HG02973 (cell line): Measurements from ENCODE around the gene NBEA.
"Not testable (repeated sequence)": the region's sequence is repeated elsewhere in the genome, so short reads cannot be mapped to it uniquely, and the experiment has no call there.

Experiments used
- ATAC-seq: cut with Tn5 transposase; IDR thresholded peaks from one replicate; pipeline ENCODE4 v1.9.1; 2021; ENCODE audit warnings: moderate library complexity; ENCODE audit not compliant: unreplicated experiment

NBEA gene

DNA sequence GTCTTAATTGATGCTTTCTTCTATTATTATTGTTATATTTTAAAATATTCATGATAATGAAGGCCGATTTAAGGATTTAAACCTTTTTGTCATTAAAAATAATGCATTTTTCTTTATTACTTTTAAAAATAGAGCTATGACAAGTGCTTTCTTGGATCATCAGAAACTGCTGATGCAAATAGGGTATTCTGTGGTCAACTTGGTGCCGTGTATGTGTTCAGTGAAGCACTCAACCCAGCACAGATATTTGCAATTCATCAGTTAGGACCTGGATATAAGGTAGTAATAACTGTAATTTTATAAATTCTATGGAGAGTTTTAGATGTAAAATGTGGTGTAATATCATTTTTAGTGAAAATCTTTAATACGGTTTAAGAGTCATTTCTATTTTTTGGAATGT lies 116.5 kb downstream of the NBEA start:
- ATAC-seq: peak; percentile 95

DNA sequence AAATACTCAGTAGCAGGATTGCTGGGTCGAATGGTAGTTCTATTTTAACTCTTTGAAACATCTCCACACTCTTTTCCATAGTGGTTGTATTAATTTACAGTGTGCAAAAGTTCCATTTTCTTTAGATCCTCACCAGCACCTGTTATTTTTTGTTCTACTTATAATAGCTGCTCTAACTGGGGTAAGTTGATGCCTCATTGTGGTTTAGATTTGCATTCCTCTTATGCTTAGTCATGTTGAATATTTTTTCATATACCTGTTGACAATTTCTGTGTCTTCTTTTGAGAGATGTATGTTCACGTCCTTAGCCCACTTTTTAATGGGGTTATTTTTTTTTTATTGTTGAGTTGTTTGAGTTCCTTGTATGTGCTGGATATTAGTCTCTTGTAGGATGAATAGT lies 144.6 kb downstream of the NBEA start:
- ATAC-seq: no peak

DNA sequence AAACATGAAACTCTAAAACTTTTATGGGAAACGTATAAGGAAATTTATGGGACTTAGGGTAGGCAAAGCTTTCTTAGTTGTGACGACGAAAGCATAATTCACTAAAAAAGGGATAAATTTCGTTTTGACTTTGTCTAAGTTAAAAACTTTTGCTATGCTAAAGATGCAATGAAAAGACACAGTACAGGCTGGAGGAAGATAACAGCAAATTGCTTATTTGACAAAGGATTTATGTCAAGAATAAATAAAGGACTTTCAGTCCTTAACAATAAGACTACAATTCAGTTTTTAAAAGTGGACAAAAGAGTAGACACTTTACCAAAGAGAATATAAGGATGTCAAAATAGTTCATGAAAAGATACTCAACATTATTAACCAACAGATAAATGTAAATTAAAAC lies 150.2 kb downstream of the NBEA start:
- ATAC-seq: no peak

DNA sequence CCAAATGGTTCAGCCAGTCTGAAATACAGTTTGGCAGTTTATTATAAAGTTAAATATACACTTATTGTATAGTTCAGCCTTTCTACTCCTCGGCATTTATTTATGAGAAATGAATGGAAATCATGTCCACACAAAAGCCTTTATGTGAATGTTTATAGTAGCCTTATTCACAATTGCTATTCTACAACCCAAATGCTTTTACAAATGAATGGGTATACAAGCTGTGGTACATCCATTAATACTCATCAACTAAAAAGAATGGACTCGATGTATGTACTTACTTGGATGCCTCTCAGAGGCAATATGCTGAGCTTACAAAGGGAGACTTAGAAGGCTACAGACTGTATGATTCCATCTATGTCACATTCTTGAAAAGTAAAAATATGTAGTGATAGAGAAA lies 150.7 kb downstream of the NBEA start:
- no peak for ATAC-seq

DNA sequence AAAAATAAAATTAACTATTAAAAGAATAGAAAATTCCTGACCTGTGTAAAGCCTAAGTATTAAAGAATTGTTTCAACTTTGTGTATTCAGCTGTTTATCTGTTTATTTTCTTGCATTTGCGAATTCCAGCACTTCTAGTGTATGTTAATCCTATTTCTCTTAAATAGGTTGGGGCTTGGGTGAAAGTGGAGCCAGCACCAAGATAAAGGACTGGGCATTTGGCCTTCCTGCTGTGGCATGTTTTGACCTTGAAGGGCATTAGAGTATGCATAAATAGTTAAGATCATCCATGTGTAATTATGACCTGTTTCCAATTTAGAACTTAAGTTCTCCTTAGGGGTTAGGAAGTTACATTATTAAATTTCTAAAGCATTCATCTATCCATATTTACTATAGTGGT lies 151.3 kb downstream of the NBEA start:
- no peak for ATAC-seq

DNA sequence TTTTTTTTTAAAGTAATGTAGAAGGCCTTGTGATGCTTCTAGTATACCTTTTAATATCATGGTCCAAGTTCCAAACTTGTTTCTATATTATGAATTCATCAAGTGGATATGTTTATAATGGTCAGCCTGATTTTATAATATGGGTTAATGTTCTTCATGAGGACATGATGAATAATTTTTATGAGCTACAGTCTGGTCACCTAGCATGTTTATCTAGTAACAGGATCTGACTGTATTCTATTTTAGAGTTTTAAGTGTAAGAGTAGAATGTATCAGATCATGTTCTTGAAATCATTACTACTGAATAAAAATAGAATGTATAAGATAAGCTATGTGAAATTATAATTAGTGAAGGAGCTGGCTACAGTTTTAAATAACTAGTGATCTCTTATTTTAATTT lies 164.7 kb downstream of the NBEA start:
- not testable (repeated sequence) for ATAC-seq

DNA sequence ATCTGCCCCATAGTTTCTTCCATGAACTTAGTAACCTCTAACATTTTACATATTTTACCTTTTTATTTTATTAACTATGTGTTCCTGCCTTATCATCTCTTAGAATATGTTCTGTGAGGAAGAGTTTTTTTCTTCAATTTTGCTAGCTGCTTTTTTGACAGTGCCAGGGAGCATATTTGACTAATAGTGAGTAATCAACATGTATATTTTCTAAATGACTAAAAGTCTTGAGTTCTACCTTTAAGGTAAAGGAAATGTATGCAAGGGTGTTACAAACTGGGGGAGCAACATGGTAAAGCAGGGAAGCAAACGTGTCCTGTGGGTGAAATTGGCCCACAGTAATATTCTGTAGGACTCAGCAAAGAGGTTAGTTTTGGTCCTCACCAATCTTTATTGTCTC lies 165.5 kb downstream of the NBEA start:
- ATAC-seq: no peak

DNA sequence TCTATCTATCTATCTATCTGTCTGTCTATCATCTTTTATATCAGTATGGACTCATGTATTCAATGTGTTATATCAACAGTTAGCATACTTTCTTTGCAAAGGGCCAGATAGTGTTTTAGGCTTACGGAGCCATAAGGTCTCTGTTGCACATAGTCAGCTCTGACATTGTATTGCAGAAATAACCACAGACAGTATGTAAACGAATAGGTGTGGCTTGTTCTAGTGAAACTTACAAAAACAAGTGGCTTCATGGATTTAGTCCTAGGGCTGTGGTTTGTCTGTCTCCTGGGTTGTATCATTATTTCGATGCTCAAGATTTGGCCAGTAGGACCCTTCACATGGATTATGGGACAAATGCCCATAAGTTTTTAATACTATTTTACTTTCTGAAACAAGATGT lies 171.5 kb downstream of the NBEA start:
- ATAC-seq: not testable (repeated sequence)

DNA sequence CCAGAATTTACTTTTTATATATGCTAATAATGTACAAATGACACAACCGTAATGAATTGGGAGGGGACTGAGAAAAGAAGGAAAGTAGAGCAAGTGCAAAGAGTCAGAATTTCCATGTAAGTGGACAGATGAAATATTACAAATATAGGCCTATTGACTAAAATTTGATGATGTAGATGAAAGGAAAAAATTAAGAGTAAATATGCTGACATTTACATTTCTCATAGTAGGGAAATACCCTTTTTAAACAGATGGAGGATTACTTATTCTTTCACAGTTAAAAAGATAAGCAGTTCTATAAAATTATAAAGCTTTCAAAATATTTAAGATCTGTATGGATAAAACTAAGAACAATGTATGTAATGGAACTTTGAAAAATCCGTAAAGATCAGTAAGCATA lies 185.4 kb downstream of the NBEA start:
- no peak for ATAC-seq

DNA sequence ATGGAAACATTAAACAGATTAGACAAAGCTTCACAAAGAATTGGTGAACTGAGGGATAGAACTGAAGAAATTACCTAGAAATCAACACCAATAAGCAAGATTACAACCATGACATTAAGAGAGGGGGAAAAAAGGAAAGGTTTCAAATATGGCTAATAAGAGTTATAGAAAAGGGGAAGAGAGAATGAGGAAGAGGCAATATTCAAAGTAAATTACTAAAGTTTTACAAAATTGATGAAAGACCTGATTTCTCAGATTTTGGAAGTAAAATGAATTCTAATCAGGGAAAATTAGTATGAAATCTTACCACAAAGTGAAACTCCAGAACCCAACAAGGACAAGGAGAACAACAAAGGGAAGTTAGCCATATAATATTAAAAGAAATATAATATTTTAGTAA lies 187.4 kb downstream of the NBEA start:
- ATAC-seq: no peak

DNA sequence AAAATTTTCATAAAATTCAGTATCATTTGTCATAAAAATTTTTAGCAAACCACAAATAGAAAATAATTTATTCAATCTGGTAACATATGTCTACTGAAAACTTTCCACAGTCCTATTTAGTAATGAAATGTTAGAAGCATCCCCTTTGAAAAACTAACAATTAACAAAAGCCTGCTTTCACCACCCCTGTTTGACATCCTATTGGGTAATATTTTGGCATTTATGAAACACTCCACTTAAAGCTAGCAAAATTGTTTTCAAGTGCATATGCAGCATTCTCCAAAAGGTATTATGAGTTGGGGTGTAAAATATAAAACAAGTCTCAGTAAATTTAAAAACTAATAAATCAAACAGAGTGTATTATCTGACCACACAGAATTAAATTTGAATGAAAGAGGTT lies 189.4 kb downstream of the NBEA start:
- no peak for ATAC-seq

DNA sequence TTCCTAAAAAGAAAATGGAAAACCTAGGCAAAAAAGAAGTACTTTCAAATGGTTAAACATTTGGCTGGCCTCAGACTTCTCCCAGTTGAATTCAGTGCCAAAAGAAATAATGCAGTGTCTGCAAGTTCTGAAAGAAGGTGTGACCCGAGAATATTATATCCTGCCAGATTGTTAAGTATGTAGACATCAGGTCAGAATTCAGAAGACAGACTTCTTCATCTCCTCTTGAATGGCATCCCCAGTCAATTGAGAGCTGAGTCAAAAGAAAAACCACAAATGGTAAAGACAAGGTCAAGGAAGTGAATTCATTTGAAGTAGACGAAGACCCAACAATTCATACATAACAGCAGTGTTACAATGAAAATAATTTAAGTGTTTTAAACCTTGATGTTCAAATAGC lies 194.5 kb downstream of the NBEA start:
- no peak for ATAC-seq

DNA sequence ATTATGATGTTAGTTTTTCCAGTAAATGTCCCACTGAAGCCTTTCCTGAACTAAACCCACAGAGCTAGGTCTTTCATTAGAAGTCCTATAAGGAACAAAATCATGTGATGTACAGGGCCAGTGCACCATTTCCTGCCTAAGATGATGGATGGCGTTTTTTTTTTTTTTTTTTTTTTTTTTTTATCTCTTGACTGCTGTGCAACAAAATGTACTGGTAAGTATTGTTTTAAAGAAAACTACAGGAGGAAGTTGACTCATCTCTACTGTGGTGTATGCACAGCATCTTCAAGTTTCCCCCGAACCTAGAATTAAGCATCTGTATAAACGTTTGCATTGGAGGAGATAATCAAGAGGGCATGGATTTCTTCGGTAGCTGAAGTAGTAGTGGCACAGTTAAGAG lies 197.5 kb downstream of the NBEA start:
- ATAC-seq: no peak

DNA sequence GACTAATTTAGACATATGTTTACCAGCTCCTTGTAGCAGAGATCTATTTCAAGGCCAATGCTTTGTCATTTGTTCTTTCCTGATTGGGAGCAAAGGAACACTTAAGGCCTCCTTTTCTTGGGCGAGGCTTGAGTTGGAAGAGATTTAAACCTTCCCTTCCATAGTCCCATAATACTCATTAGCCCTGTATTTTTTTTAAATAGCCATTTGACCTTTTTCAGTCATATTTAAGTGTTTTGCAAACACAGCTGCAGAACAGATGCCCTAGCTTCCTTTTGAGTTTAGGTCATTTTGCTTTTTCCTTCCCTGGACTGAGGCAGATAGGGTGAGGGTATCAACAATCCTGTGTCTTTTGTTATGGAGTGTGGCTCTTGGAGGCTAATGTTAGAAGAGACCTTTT lies 198.3 kb downstream of the NBEA start:
- no peak for ATAC-seq

DNA sequence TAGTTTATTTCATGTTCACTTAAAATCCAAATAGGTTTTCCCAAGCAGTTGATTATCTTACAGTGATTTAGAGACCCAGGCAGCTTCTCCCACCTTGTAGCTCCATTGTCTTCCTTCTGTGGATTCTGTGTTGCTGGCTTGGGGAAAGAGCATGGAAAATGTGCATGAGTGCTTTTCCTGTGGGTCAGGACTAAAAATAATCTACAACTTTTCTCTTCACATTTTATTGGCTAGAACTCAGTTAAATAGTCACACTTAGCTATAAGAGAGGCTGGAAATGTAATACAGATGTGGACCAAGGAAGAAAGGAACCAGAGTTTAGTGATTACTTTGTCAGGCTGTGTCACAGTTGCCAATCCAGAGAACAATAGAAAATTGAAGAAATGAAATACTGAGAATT lies 198.8 kb downstream of the NBEA start:
- ATAC-seq: no peak

DNA sequence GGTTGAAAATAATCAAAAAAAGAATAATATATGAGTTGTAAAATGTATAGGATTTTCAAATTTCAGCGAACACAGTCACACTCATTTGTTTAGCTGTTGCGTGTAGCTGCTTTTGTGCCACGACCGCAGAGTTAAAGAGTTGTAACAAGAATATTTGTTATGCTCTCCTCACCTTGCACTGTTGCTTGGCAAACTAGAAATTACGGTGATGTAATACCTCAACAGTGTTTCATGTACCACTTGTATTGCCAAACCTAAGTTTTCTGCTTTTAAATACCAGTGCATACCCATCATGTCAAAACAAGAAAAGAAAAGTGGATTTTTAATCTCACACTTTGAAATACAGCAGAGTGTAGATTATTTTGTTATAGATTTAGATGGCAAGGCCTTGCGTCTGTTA lies 201.1 kb downstream of the NBEA start:
- no peak for ATAC-seq

DNA sequence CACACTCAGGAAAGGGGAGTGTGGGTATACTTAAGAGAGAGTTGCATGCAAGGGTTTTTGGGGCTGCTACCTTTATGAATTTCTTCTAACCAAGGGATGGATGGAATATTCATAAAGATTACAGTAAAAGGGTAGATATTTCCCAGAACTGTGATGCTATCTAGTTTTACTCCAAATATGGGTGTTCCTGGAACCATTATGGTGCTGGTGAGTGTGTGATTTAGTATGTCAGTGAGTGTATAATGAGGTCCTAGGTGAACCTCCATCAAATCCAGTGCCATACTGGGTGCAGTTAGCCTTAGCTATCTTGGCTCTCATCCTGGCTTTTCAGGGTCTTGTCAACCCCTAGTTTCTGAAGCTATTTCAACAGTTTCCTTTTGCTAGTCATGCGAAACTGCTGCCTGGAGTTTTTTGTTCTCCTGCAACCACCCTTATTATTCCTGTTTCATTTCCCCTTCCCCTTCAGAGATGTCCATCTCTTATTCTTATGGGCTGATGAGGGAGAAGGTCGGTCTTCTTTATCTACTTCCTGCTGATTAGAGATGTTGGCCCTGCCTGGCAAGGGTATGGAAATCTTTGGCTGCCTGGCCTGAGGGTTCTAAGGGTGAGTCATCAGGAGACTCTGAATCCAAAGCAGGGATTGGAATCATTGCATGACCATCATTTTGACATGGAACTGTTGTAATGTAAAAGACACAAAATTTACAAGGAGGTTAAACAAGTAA lies 202.3 kb downstream of the NBEA start:
- no peak for ATAC-seq

DNA sequence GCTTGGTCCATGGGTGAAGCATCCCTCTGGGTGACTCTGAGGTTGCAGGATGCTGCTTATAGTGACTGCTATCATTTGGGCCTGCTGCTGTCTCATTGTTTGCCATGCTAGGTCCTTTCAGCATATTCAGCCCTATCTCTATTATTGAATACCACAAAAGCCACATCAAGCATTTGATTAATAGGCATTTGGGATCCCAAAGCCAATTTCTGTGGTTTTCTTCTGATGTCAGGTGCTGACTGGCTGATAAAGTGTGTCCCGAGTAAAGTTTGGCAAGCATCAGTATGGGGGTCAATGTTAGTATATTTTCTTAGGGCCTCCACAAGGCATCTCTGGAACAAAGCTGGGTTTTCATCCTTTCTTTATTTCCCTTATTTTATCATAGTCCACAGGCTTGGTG lies 204.6 kb downstream of the NBEA start:
- ATAC-seq: no peak

DNA sequence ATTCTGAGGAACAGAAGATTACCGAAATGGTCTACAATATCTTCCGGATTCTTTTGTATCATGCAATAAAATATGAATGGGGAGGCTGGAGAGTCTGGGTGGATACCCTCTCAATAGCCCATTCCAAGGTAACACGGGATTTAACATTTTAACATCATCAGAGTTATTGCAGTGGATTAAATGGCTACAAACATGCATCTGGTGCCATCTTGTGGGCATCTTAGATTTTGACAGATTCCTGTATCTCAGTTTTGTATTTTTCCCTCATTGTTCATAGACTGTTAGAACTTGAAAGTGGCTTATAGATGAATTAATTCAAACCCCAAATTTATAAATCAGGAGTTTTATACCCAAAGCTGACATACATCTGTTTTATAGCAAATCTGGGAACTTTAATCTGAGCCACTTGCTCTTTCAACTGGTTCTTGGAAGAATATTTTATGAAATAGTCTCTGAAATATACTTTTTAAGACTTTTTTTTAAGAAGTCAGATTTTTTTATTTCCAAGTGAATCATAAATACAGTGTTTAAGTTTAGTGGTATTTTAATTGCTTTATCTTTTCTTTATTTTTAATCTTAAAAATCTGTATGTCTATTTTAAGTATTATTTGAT lies 215.2 kb downstream of the NBEA start:
- ATAC-seq: peak; percentile 80

DNA sequence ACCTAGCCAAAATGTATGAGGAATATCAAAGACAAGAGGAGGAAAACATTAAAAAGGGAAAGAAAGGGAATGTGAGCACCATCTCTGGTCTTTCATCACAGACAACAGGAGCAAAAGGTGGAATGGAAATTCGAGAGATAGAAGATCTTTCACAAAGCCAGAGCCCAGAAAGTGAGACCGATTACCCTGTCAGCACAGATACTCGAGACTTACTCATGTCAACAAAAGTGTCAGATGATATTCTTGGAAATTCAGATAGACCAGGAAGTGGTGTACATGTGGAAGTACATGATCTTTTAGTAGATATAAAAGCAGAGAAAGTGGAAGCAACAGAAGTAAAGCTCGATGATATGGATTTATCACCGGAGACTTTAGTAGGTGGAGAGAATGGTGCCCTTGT lies 217.0 kb downstream of the NBEA start:
- ATAC-seq: no peak

DNA sequence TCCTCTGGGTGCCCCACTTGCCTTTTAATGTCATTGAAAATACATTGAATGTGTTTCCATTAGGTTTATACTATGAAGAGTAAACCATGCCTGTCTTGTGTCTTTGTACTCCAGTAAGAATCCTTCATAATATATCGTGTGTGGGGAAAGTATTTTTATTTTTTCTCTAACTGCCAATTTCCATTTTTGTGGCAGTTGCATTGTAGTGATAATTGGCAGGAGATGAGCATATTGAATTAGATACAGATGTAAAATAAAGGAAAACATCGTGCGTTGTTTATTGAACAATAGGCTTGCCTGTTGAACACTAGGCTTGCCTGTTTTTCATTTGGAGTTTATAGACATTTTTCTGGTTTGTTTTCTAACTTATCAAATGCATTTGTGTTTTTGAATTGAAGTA lies 218.8 kb downstream of the NBEA start:
- ATAC-seq: no peak

DNA sequence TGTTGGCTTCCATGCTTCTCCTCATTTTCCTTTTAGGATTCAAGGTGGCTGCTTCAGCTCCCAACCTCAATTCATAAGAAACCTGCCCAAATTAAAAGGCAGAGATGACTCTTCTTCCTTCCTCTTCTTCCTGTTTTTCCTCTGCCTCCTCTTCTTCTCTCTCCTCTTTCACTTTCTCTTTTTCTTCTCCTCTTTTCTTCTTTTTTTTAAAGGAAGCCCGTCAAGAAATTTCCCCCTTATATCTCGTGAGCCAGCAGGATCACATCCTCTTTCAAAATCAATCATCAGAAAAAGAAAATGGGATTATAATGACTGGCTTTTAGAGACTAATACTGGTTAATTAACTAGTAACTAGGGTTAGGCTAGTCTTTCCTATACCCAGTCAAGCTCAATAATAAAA lies 220.3 kb downstream of the NBEA start:
- ATAC-seq: no peak

DNA sequence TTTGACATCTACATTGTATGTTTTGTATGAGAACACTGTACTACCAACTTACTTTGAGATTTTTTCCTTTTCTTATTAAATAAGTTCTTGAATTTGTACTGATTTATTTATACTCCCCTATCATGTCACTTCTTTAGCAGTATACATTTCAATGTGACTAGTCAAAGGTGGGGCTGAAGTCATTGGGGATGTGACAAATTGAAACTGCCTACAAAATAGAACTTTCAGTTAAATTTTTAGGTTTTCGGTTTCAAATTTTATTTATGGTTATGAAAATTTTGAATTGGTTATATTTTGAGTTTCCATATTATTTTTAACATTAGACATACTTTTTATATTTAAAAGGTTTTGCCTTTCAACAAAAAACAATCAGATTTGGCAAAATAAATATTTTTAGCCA lies 221.6 kb downstream of the NBEA start:
- ATAC-seq: peak; percentile 51
